SK-N-MC (cell line): ENCODE measurements around the gene LMF2.

Source experiments
- DNase-seq: peaks from one replicate; pipeline ENCODE4 v3.0.0-alpha.2; 2011; ENCODE audit warnings: low read depth, low spot score
- H3K27ac ChIP-seq: fragments of 200-600 bp; sonication (generic); 2 replicates; pipeline ENCODE4 v1.5.1; 2016; ENCODE audit warnings: mixed run types
- H3K36me3 ChIP-seq: fragments of 200-600 bp; sonication (generic); 2 replicates; pipeline ENCODE4 v1.6.1; 2017; ENCODE audit warnings: antibody characterized with exemption, low read length, mixed read lengths; ENCODE audit not compliant: insufficient read depth
- H3K4me3 ChIP-seq: fragments of 200-600 bp; sonication (generic); 2 replicates; pipeline ENCODE4 v1.5.1; 2016
- H3K9ac ChIP-seq: fragments of 200-600 bp; sonication (generic); 2 replicates; pipeline ENCODE4 v1.8.0; 2017; ENCODE audit warnings: mixed run types, mixed read lengths; ENCODE audit not compliant: insufficient read length
- H3K9me3 ChIP-seq: fragments of 200-600 bp; sonication (generic); 2 replicates; pipeline ENCODE4 v1.6.1; 2017; ENCODE audit warnings: low read depth, mild to moderate bottlenecking, antibody characterized with exemption, low read length, moderate library complexity, mixed read lengths
- EZH2 ChIP-seq: fragments of 200-600 bp; sonication (generic); IDR thresholded peaks from one replicate; pipeline ENCODE4 v1.6.1; 2017; ENCODE audit warnings: antibody characterized with exemption
- FOXP2 ChIP-seq: optimal IDR thresholded peaks from 2 replicates; pipeline ENCODE3; 2011; ENCODE audit warnings: mild to moderate bottlenecking, moderate library complexity; ENCODE audit not compliant: insufficient read depth; ENCODE audit errors: extremely low read length, control extremely low read depth
- POLR2AphosphoS5 ChIP-seq: IDR thresholded peaks from 2 replicates; pipeline ENCODE4 v1.6.1; 2012; ENCODE audit warnings: mild to moderate bottlenecking, low read depth, low read length, borderline replicate concordance

LMF2 gene

GRCh38 chr22:50507421-50507990 is at the start of gene LMF2:
Gene LMF2, minus strand, starts transcription at chr22:50507702. Its CDS starts 27 bp downstream, at chr22:50507675.
- Histone ChIP-seq H3K4me3 (peak within 1 kb of the TSS; percentile 98), H3K27ac (peak within 1 kb of the TSS; percentile 90), H3K36me3 (peaks cover 16% of the 10 kb centered on the region; the same call in 1 of the 2 replicates), H3K9me3 (no peaks in the 10 kb centered on the region), H3K9ac (peak within 1 kb of the TSS; percentile 94)
- DNase-seq = no peak
- TF ChIP-seq POLR2AphosphoS5 = peak; percentile 59; the same call in 1 of the 2 replicates
- TF ChIP-seq EZH2 = no peak

GRCh38 chr22:50556703-50557102 is 49.2 kb upstream of the LMF2 start:
- Histone ChIP-seq H3K36me3 (no peaks in the 10 kb centered on the region), H3K9me3 (no peaks in the 10 kb centered on the region), H3K9ac (no peak overlapping the region), H3K4me3 (no peak overlapping the region), H3K27ac (no peak overlapping the region)
- TF ChIP-seq POLR2AphosphoS5 (no peak), EZH2 (no peak), FOXP2 (no peak)
- no peak for DNase-seq

GRCh38 chr22:50553310-50553709 is 45.8 kb upstream of the LMF2 start:
- TF ChIP-seq EZH2 (no peak), FOXP2 (no peak), POLR2AphosphoS5 (no peak)
- Histone ChIP-seq H3K4me3 (no peak overlapping the region), H3K36me3 (no peaks in the 10 kb centered on the region), H3K9ac (no peak overlapping the region), H3K27ac (no peak overlapping the region), H3K9me3 (no peaks in the 10 kb centered on the region)
- no peak for DNase-seq

GRCh38 chr22:50551160-50551752 is 43.8 kb upstream of the LMF2 start:
- no peak for TF ChIP-seq FOXP2
- no peak for TF ChIP-seq POLR2AphosphoS5
- no peak for TF ChIP-seq EZH2
- H3K9me3 ChIP-seq = no peaks in the 10 kb centered on the region
- no peak for DNase-seq

GRCh38 chr22:50550395-50550794 is 42.9 kb upstream of the LMF2 start:
- no peaks in the 10 kb centered on the region for H3K9me3 ChIP-seq
- H3K27ac ChIP-seq = no peak overlapping the region
- TF ChIP-seq FOXP2 (no peak), POLR2AphosphoS5 (no peak), EZH2 (no peak)
- DNase-seq = no peak
- no peaks in the 10 kb centered on the region for H3K36me3 ChIP-seq
- no peak overlapping the region for H3K4me3 ChIP-seq
- H3K9ac ChIP-seq = no peak overlapping the region

More at GRCh38 chr22:50551160-50551752, 43.8 kb upstream of the LMF2 start:
- no peaks in the 10 kb centered on the region for H3K36me3 ChIP-seq
- H3K4me3 ChIP-seq = no peak overlapping the region
- no peak overlapping the region for H3K27ac ChIP-seq
- H3K9ac ChIP-seq = no peak overlapping the region

- no peak for DNase-seq
- TF ChIP-seq FOXP2 (no peak), EZH2 (no peak), POLR2AphosphoS5 (no peak)
- no peak overlapping the region for H3K27ac ChIP-seq
- H3K9ac ChIP-seq = no peak overlapping the region
- no peaks in the 10 kb centered on the region for H3K36me3 ChIP-seq
- H3K4me3 ChIP-seq = no peak overlapping the region
- no peaks in the 10 kb centered on the region for H3K9me3 ChIP-seq
Measured at GRCh38 chr22:50548921-50549790, 41.7 kb upstream of the LMF2 start.

- TF ChIP-seq FOXP2 = no peak
- no peak for TF ChIP-seq POLR2AphosphoS5
- TF ChIP-seq EZH2 = no peak
Measured at GRCh38 chr22:50548040-50548920, 40.8 kb upstream of the LMF2 start.

More at GRCh38 chr22:50548040-50548920, 40.8 kb upstream of the LMF2 start:
- H3K9me3 ChIP-seq = no peaks in the 10 kb centered on the region
- no peak overlapping the region for H3K27ac ChIP-seq
- DNase-seq = no peak
- no peak overlapping the region for H3K9ac ChIP-seq
- no peak overlapping the region for H3K4me3 ChIP-seq
- H3K36me3 ChIP-seq = no peaks in the 10 kb centered on the region
